ENCODE data around the gene PRKCZ. TPM values are rescaled to one million over a fixed set of nuclear protein-coding genes. Genes with fewer than 3 reads are reported as not detected.

Gene PRKCZ
- total and polyA plus RNA-seq, 5 experiments from 2014 or later = 7.8 to 33.9 (median 11.3) TPM

DNA sequence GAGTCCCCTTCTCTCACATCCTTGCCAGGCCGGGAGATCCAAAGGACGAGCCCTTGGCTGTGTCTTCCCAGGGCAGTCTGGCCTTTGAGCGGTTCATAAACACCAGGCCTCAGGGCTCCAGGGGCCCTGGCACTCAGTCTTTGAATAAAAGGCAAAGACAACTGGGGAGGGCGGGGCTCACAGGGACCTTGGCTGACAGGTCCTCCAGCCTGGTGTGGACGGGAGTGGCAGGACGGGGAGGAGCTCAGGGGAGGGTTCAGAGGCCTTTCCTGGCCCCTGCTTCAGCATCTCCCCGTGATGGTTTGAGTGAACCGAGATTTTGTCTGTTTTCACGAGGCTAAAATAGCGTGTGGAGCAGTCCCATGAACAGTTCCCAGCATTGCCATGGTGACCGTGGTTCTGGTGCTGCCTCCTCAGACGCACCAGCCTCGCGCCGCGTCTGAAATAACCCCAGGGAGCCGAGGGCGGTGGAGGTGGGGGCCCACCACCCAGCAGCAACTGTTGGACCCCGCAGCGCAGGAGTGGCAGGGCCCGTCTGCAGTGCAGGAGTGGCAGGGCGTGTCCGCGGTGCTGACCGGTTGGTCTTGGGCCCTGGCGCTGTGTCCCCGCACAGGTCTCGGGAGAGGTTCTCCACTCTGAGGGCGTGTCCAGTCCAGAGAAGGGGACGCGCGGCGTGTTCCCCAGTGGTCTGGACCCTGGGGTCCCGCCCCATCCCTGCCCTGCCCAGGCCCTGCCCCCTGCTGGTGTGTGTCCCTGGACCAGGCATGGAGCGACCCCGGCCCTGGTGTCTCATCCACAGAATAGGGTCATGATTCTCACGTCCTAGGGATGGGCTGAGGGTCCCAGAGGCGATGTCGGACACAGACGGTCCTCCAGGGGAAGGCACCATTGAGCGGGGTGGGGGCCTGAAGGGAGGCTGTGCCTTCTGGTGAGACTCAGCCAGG is 7.1 kb upstream of the PRKCZ start:
- Mint-ChIP-seq H3K4me1 (peaks cover 8 to 19% (median 14%) of the 10 kb centered on the region in 4 donors), H3K27ac (peak overlapping the region in 1 of 10 donors; percentile 44), H3K36me3 (no peaks in the 10 kb centered on the region), H3K9me3 (no peaks in the 10 kb centered on the region), H3K27me3 (peaks cover 0 to 4% (median 0%) of the 10 kb centered on the region in 5 donors), H3K4me3 (no peak overlapping the region)
- ATAC-seq (no peak), DNase-seq (no peak)
- POLR2A ChIA-PET = no interaction called here

DNA sequence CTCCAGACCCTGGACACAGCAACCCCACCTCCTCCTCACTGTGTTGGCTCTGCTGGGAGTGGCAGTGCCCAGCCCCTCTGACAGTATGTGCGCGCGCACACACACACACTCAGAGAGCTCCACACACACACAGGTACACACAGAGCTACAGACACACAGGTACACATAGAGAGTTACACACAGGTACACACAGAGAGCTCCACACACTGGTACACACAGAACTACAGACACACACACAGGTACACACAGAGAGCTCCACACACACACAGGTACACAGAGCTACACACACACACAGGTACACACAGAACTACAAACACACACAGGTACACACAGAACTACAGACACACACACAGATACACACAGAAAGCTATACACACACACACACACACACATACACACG is 6.3 kb upstream of the PRKCZ start:
- Mint-ChIP-seq H3K9me3 (no peaks in the 10 kb centered on the region), H3K27me3 (peaks cover 0 to 6% (median 0%) of the 10 kb centered on the region in 5 donors), H3K4me3 (peak overlapping the region in 9 of 10 donors; percentile 31 to 83 (median 61)), H3K4me1 (peaks cover 11 to 21% (median 18%) of the 10 kb centered on the region in 4 donors), H3K36me3 (no peaks in the 10 kb centered on the region), H3K27ac (peak overlapping the region in 5 of 10 donors; percentile 19 to 68 (median 37))
- DNase-seq = no peak
- no peak for ATAC-seq
- POLR2A ChIA-PET = interaction anchor here (0.5 to 1.5 kb wide), 2 partner anchors 20 to 160 kb away, joined by 3 to 4 read pairs; no protein-coding TSS in a partner anchor

DNA sequence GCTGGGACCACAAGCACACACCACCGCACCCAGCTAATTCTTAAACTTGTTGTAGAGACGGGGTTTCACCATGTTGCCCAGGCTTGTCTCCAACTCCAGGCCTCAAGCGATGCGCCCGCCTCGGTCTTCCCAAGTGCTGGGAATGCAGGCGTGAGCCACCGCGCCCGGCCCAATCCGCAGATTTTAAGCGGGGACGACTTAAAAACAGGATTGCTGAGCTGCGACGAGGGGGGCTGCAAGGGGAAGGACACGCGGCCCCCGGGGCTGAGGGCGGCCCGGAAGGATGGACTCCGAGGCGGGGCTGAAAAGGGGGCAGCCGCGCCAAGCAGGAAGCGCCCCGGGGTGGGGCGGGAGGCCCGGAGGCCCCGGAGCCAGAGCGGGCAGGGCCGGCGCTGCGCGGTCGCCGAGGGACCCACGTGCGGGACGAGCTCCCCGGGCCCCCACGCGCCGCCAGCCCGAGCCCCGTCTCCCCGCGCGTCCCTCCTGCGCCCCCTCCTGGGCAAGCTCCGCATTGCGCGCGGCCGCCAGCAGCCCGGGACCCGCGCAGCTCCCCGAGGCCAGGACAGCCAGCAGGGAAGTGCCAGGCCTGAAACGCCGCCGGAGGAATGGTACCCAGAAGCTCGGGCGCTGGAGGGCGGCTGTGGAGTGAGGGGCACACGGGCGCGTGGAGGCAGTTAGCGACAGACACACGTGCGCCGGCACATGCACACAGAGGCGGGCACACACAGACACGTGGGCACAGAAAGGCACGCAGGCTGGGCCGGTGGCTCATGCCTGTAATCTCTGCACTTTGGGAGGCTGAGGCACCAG is 5.5 kb upstream of the PRKCZ start:
- peak overlapping the region in 3 of 10 donors; percentile 33 to 74 (median 41) for H3K27ac Mint-ChIP-seq
- POLR2A ChIA-PET = interaction anchor here (0.5 to 1.5 kb wide), 3 partner anchors 21 to 161 kb away, joined by 3 to 5 read pairs (median 4); no protein-coding TSS in a partner anchor
- no peaks in the 10 kb centered on the region for H3K9me3 Mint-ChIP-seq
- peaks cover 0 to 10% (median 3%) of the 10 kb centered on the region in 5 donors for H3K27me3 Mint-ChIP-seq
- DNase-seq (peak; percentile 64 to 93 (median 82)), ATAC-seq (peak; percentile 91 to 93)
- H3K4me1 Mint-ChIP-seq = peaks cover 17 to 28% (median 25%) of the 10 kb centered on the region in 4 donors
- peak overlapping the region in 9 of 10 donors; percentile 44 to 82 (median 65) for H3K4me3 Mint-ChIP-seq
- no peaks in the 10 kb centered on the region for H3K36me3 Mint-ChIP-seq

DNA sequence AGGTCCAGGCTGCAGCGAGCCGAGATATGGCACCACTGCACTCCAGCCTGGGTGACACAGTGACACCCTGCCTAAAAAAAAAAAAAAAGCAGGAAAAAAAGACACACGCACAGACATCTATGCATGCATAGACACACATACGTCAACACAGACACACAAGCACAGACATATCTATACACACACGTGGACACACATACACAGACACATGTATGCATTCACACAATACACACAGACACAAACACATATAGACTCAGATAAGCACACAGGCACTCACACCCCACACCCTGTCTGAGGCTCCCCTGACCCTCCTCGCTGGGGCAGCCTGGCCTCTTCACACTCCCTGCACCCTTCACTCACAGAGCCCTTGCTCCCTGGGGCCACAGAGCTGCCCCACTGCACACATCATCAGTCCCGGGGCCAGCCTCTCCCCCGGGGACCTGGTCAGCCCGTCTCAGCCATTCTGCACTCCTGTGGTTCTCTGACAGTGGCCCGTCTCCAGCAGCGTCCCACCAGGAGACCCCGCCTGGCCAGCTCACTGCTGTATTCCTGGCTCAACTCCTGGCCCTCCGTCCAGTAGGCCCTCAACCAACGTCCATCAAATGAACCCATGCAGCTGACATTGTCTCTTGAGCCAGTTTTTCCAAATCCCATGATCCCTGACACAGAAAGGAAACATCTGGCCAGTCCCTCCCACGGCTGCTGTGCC is 4.6 kb upstream of the PRKCZ start:
- DNase-seq = no peak
- H3K4me3 Mint-ChIP-seq = peak overlapping the region in 9 of 10 donors; percentile 15 to 65 (median 51)

DNA sequence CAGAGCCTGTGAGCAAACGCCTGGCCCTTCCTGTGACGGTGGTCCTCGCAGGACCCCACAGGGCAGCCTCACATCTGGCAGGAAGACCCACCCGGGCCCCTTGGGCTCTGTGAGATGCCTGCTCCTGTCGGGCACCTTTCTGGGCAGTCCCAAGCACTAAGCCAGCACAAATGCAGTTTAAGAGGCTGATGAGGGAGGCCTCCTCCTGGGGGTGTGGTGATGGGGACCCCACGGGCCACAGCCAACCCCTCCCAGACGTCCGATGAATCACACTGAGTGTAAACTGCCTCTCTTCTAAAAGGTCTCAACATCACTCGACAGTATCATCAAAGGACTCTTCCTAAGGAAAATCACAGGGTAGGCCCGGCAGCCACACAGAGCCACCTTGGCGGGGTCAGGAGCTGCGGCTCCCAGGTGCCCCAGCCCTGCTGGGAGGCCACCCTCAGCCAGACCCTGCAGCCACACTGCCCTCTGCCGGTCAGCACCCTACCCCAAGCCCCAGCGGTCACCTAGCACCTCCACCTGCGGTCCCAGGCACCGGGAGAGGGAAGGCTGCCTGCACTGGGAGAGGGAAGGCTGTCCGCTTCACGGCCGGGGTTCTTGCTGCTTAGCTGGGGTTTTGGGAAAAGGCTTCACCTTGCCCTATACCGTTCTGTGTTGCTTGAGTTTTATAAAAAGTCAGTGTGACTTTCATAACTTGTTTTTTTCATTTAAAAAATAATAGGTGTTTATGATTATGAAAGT is 3.9 kb upstream of the PRKCZ start:
- no peak for ATAC-seq
- H3K9me3 Mint-ChIP-seq = no peaks in the 10 kb centered on the region
- DNase-seq = peak in 3 of 10 donors; percentile 18 to 39 (median 23)
- no peaks in the 10 kb centered on the region for H3K36me3 Mint-ChIP-seq
- H3K4me1 Mint-ChIP-seq = peaks cover 17 to 28% (median 25%) of the 10 kb centered on the region in 4 donors
- H3K27me3 Mint-ChIP-seq = peaks cover 0 to 10% (median 3%) of the 10 kb centered on the region in 5 donors
- peak overlapping the region in 2 of 10 donors; percentile 46 to 65 for H3K4me3 Mint-ChIP-seq
- POLR2A ChIA-PET = interaction anchor here (0.5 kb wide), 1 partner anchor 111 kb away, joined by 4 read pairs; no protein-coding TSS in a partner anchor
- peak overlapping the region in 1 of 10 donors; percentile 84 for H3K27ac Mint-ChIP-seq

More for the DNA sequence above, 4.6 kb upstream of the PRKCZ start:
- POLR2A ChIA-PET = interaction anchor here (1.1 to 1.5 kb wide), 2 partner anchors 22 to 136 kb away, joined by 4 to 5 read pairs; no protein-coding TSS in a partner anchor
- Mint-ChIP-seq H3K4me1 (peaks cover 17 to 28% (median 25%) of the 10 kb centered on the region in 4 donors), H3K9me3 (no peaks in the 10 kb centered on the region), H3K27ac (peak overlapping the region in 1 of 10 donors; percentile 84), H3K36me3 (no peaks in the 10 kb centered on the region), H3K27me3 (peaks cover 0 to 10% (median 3%) of the 10 kb centered on the region in 5 donors)
- no peak for ATAC-seq

DNA sequence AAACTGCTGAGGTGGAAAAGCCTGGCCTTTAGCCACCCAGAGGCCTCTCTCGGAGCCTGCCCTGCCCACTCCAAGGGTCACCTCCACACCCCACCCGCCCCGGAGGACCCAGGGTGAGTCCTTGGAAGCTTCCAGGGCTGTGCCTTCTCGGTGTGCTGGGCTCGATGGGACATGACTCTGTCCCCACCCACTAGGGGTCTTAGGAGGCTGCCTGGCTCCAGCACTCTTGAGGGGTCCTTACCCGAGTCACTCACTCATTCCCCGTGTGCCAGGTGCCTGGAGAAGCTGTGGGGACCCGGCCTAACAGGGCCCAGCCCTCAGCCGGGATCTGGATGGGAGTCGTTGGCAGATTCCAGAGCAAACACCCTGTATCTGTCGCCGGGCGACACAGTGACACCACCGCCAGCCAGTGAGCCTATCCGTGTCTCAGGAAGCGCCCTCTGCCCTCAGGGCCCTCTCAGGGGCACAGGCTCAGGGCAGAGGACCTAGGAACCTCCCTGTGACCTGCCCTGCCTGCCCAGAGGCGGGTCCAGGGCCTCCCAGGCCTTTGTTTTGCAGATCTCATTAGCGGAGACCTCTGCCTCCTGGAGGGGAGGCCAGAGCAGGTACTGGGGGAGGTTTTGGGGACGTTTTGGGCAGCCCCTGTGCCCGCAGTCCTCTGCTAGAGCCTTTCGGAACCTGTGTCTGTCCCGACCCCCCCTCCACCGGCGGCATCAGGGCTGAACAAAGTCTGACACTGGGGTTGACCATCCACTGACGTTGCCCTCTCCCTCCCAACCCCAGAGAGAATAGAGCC is 3.1 kb upstream of the PRKCZ start:
- Mint-ChIP-seq H3K4me3 (no peak overlapping the region), H3K27ac (no peak overlapping the region), H3K27me3 (peaks cover 0 to 10% (median 3%) of the 10 kb centered on the region in 5 donors), H3K4me1 (peaks cover 18 to 29% (median 27%) of the 10 kb centered on the region in 4 donors), H3K36me3 (no peaks in the 10 kb centered on the region), H3K9me3 (no peaks in the 10 kb centered on the region)
- ATAC-seq = no peak
- POLR2A ChIA-PET = interaction anchor here (0.5 kb wide), 1 partner anchor 110 kb away, joined by 4 read pairs; no protein-coding TSS in a partner anchor
- no peak for DNase-seq

DNA sequence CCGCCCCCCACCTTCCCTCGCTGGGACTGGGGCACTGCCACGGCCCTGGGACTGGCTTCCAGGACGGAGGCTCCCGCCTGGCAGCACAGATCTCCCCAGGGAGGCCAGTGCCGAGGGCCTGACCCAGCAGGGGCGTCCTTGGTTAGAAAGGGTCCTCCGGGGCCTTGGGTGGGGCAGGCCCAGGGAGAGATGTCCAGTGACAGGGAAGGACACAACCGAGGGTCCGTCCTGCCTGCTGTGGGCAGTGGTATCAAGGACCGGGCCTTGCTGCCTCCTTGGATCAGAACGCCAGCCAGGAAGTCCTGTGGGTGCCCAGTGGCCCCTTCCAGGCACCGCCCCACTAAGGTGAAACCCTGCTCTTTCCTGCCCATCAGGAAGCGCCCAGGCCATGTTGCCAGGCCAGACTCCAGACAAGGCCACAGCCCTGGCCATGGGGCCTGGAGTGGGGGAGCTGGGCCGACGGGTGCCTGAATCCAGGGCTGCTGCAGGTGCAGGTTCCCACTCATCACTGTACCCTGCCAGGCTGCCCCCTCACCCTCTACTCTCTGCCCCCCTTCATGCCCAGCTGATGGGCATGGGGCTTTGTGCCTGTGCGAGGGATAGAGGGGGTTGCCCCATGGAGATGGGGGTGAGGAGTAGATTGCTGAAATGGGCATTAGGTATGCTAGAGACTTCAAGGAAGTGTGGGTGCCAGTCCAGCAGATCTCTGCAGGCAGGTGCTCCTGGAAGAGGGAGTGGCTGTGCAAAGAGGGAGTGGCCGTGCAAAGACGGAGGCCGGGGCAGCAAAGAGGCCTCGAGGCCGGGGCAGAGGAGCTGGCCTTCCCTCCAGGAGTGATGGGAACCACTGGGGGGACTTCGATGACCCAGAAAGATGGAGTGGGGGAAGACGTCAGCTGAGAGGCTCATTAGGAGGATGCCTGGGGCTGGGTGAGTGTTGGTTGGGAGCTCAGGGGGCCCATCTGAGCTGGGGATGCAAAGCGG is 2.2 kb upstream of the PRKCZ start:
- Mint-ChIP-seq H3K4me3 (peak overlapping the region; percentile 26 to 84 (median 64)), H3K9me3 (no peaks in the 10 kb centered on the region), H3K27ac (peak overlapping the region in 6 of 10 donors; percentile 25 to 88 (median 46)), H3K4me1 (peaks cover 26 to 37% (median 32%) of the 10 kb centered on the region in 4 donors), H3K27me3 (peaks cover 0 to 10% (median 3%) of the 10 kb centered on the region in 5 donors), H3K36me3 (no peaks in the 10 kb centered on the region)
- no peak for DNase-seq
- no peak for ATAC-seq
- POLR2A ChIA-PET = no interaction called here

DNA sequence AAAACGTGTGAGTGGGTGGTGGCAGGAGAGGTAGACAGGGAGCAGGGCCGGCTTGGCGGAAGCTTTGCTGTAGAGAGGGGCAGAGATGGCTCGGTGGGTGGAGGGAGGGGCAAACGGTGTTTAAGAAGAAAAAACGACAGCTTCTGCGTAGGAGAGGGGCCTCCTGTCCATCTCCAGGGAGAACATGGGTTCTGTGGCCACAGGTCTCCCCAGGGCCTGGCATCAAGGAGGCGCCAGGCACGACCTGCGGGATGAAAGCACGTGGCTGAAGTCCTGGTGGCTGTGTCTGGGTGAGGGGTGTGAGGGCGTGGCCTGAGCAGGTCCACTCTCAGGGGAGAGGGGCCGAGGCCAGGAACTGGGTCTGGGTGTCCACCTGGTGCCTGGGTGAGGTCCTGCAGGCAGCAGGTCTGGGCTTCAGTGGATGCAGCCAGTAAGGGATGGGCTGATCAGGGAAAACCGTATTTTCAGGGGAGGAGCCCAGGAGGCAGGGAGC is 940 bp upstream of the PRKCZ start:
- H3K9me3 Mint-ChIP-seq = no peaks in the 10 kb centered on the region
- peak in 2 of 10 donors; percentile 13 for DNase-seq
- peaks cover 0 to 8% (median 3%) of the 10 kb centered on the region in 5 donors for H3K27me3 Mint-ChIP-seq
- peak overlapping the region; percentile 70 to 89 (median 84) for H3K4me3 Mint-ChIP-seq
- H3K4me1 Mint-ChIP-seq = peaks cover 22 to 36% (median 31%) of the 10 kb centered on the region in 4 donors
- peak overlapping the region in 9 of 10 donors; percentile 31 to 91 (median 80) for H3K27ac Mint-ChIP-seq
- no peaks in the 10 kb centered on the region for H3K36me3 Mint-ChIP-seq
- POLR2A ChIA-PET = interaction anchor here (0.5 kb wide), 1 partner anchor 86 kb away, joined by 4 read pairs; no protein-coding TSS in a partner anchor
- no peak for ATAC-seq

DNA sequence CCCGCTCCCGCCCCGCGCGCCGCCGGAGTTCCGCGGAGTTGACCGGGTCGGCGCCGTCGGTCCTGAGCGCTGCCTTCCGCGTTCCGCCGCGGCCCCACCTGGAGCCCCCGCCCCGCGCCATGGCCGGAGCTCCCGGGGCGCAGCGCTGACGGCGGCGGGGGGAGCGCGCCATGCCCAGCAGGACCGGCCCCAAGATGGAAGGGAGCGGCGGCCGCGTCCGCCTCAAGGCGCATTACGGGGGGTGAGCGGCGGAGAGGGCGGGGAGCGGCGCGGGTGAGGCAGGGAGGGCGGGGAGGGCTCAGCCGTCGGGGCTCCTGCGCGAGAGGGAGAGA is 216 bp downstream of the PRKCZ start:
- H3K4me3 Mint-ChIP-seq = peak overlapping the region in 7 of 10 donors; percentile 29 to 87 (median 64)
- H3K27ac Mint-ChIP-seq = no peak overlapping the region
- H3K4me1 Mint-ChIP-seq = peaks cover 20 to 29% (median 25%) of the 10 kb centered on the region in 4 donors
- DNase-seq (peak in 2 of 10 donors; percentile 22 to 74), ATAC-seq (peak; percentile 39 to 49)
- H3K36me3 Mint-ChIP-seq = peaks cover 0 to 2% (median 0%) of the 10 kb centered on the region in 3 donors
- H3K27me3 Mint-ChIP-seq = peaks cover 0 to 7% (median 3%) of the 10 kb centered on the region in 5 donors
- POLR2A ChIA-PET = no interaction called here
- no peaks in the 10 kb centered on the region for H3K9me3 Mint-ChIP-seq

Measured in naive thymus-derived CD8-positive, alpha-beta T cell (primary cell).